HEK293 (cell line): ENCODE results near the gene WLS.
A peak's percentile ranks its signal among the peaks of the same experiment; 100 is the strongest.

Source experiments
- CTCF ChIA-PET: fragments of 350-600 bp; formaldehyde crosslinking; extraction: SDS; loops from one replicate; lab custom pipeline; 2021; ENCODE audit warnings: antibody characterized with exemption; lab: Yijun Ruan, JAX
- POLR2A ChIA-PET: fragments of 300-600 bp; formaldehyde crosslinking; extraction: SDS; loops from one replicate; lab custom pipeline; 2020; ENCODE audit warnings: antibody characterized with exemption, inconsistent platforms; lab: Yijun Ruan, JAX
- H3K27ac ChIP-seq: fragments of 200-500 bp; sonication (Bioruptor generic); 2 replicates; pipeline ENCODE4 v1.5.1; 2014; ENCODE audit warnings: low read depth, low read length, control low read depth, inconsistent platforms; ENCODE audit errors: extremely low read depth
- H3K36me3 ChIP-seq, 2 experiments: fragments of 200-500 bp in 1 of 2; sonication (Bioruptor generic) in 1 of 2; 1 replicate in 1 of 2; 2 replicates in 1 of 2; pipeline ENCODE4 v1.5.1; 2014 to 2017; ENCODE audit warnings: inconsistent platforms in 2 of 2, low read length in 2 of 2; ENCODE audit not compliant: control insufficient read depth in 2 of 2, insufficient read depth in 1 of 2
- H3K4me1 ChIP-seq: fragments of 200-500 bp; sonication (Bioruptor generic); 2 replicates; pipeline ENCODE4 v1.5.1; 2014; ENCODE audit warnings: mild to moderate bottlenecking, low read length, inconsistent platforms; ENCODE audit not compliant: control insufficient read depth, insufficient read depth
- H3K4me3 ChIP-seq: 2 replicates; pipeline ENCODE4 v1.5.1; 2011; ENCODE audit warnings: low read depth, mild to moderate bottlenecking, control low read depth, low read length, moderate library complexity
- H3K9me3 ChIP-seq: fragments of 200-500 bp; sonication (Bioruptor generic); 2 replicates; pipeline ENCODE4 v1.5.1; 2014; ENCODE audit warnings: low read depth, low read length, inconsistent platforms; ENCODE audit not compliant: control insufficient read depth, insufficient read depth
- HOXD13 ChIP-seq: sonication (generic); formaldehyde crosslinking; IDR thresholded peaks from 2 replicates; pipeline ENCODE4 v1.8.0; 2022; ENCODE audit warnings: missing genetic modification reagents, borderline replicate concordance
- KLF7 ChIP-seq: fragments of 450-650 bp; formaldehyde crosslinking; IDR thresholded peaks from 2 replicates; pipeline ENCODE4 v1.5.1; 2016; ENCODE audit warnings: missing biosample characterization, missing genetic modification characterization, borderline replicate concordance
- KLF8 ChIP-seq: fragments of 450-650 bp; formaldehyde crosslinking; IDR thresholded peaks from 2 replicates; pipeline ENCODE4 v1.5.1; 2016; ENCODE audit warnings: missing biosample characterization, missing genetic modification characterization
- PRDM6 ChIP-seq: fragments of 450-650 bp; formaldehyde crosslinking; IDR thresholded peaks from 2 replicates; pipeline ENCODE4 v1.5.1; 2017; ENCODE audit warnings: missing biosample characterization, missing genetic modification characterization
- SALL2 ChIP-seq: fragments of 450-650 bp; formaldehyde crosslinking; IDR thresholded peaks from 2 replicates; pipeline ENCODE4 v1.5.0; 2017; ENCODE audit warnings: missing biosample characterization, mild to moderate bottlenecking, missing genetic modification characterization, borderline replicate concordance
- SP3 ChIP-seq: fragments of 450-650 bp; formaldehyde crosslinking; IDR thresholded peaks from 2 replicates; pipeline ENCODE4 v1.5.1; 2016; ENCODE audit warnings: missing biosample characterization, missing genetic modification characterization
- ZBTB1 ChIP-seq: fragments of 450-650 bp; formaldehyde crosslinking; IDR thresholded peaks from 2 replicates; pipeline ENCODE4 v1.5.1; 2016; ENCODE audit warnings: missing biosample characterization, missing genetic modification characterization
- ZNF175 ChIP-seq: fragments of 450-650 bp; formaldehyde crosslinking; IDR thresholded peaks from 2 replicates; pipeline ENCODE4 v1.5.1; 2016; ENCODE audit warnings: missing biosample characterization, missing genetic modification characterization
- ZNF2 ChIP-seq: fragments of 450-650 bp; formaldehyde crosslinking; IDR thresholded peaks from 2 replicates; pipeline ENCODE4 v1.5.1; 2016; ENCODE audit warnings: missing biosample characterization, missing genetic modification characterization
- ZNF214 ChIP-seq: fragments of 450-650 bp; formaldehyde crosslinking; IDR thresholded peaks from 2 replicates; pipeline ENCODE4 v1.5.1; 2017; ENCODE audit warnings: missing biosample characterization, mild to moderate bottlenecking, missing genetic modification characterization, borderline replicate concordance
- ZNF248 ChIP-seq: fragments of 450-650 bp; formaldehyde crosslinking; IDR thresholded peaks from 2 replicates; pipeline ENCODE4 v1.5.1; 2017; ENCODE audit warnings: missing biosample characterization, missing genetic modification characterization
- ZNF335 ChIP-seq: fragments of 450-650 bp; formaldehyde crosslinking; conservative IDR thresholded peaks from 2 replicates; pipeline ENCODE4 v1.5.1; 2016; ENCODE audit warnings: missing biosample characterization, missing genetic modification characterization
- ZNF366 ChIP-seq: fragments of 450-650 bp; formaldehyde crosslinking; conservative IDR thresholded peaks from 2 replicates; pipeline ENCODE4 v1.5.1; 2016; ENCODE audit warnings: missing biosample characterization, missing genetic modification characterization
- ZNF510 ChIP-seq: fragments of 450-650 bp; formaldehyde crosslinking; IDR thresholded peaks from 2 replicates; pipeline ENCODE4 v1.5.1; 2018; ENCODE audit warnings: mild to moderate bottlenecking, missing genetic modification characterization, missing biosample characterization; ENCODE audit not compliant: insufficient replicate concordance
- ZNF530 ChIP-seq: fragments of 450-650 bp; formaldehyde crosslinking; IDR thresholded peaks from 2 replicates; pipeline ENCODE4 v1.5.1; 2016; ENCODE audit warnings: low read depth, missing biosample characterization, missing genetic modification characterization
- ZNF555 ChIP-seq: fragments of 450-650 bp; formaldehyde crosslinking; conservative IDR thresholded peaks from 2 replicates; pipeline ENCODE4 v1.5.1; 2017; ENCODE audit warnings: missing biosample characterization, mild to moderate bottlenecking, missing genetic modification characterization, inconsistent platforms
- ZNF600 ChIP-seq: fragments of 450-650 bp; formaldehyde crosslinking; IDR thresholded peaks from 2 replicates; pipeline ENCODE4 v1.5.1; 2016; ENCODE audit warnings: missing biosample characterization, missing genetic modification characterization
- ZNF610 ChIP-seq: fragments of 450-650 bp; formaldehyde crosslinking; IDR thresholded peaks from 2 replicates; pipeline ENCODE4 v1.5.1; 2016; ENCODE audit warnings: missing biosample characterization, missing genetic modification characterization, borderline replicate concordance
- ZNF670 ChIP-seq: fragments of 450-650 bp; formaldehyde crosslinking; IDR thresholded peaks from 2 replicates; pipeline ENCODE4 v1.5.1; 2016; ENCODE audit warnings: missing biosample characterization, missing genetic modification characterization, low read depth
- ZNF777 ChIP-seq: fragments of 450-650 bp; formaldehyde crosslinking; IDR thresholded peaks from 2 replicates; pipeline ENCODE4 v1.5.1; 2017; ENCODE audit warnings: missing biosample characterization, missing genetic modification characterization, borderline replicate concordance
- TF ChIP-seq, protein P1 (sequence below): fragments of 450-650 bp; formaldehyde crosslinking; IDR thresholded peaks from 2 replicates; pipeline ENCODE4 v1.5.1; 2016; ENCODE audit warnings: missing biosample characterization, missing genetic modification characterization
- TF ChIP-seq, protein P2 (sequence below): fragments of 450-650 bp; formaldehyde crosslinking; IDR thresholded peaks from 2 replicates; pipeline ENCODE4 v1.5.1; 2016; ENCODE audit warnings: missing biosample characterization, missing genetic modification characterization

WLS gene

GRCh38 chr1:68228851-68229250 is 3.5 kb downstream of the WLS start:
- H3K4me3 ChIP-seq = no peak overlapping the region
- POLR2A ChIA-PET = no interaction called here

DNA sequence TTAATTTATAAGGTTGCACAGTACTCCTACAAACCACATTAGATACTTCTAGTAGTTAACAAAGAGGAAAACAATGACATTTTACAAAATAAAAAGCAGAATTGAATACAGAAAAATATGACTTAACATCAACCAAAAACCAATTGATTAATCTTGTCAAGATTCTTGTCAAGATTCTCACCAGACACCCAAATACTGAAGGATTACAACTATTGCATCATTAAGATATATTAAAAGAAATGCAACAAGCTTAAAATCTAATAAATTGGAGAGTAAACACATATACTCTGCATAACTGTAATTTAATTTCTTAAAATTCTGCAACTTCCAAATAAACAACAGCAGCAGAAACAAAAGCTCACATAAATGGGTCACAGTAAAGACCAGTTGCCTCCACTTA is 4.7 kb downstream of the WLS start:
- no peak overlapping the region for H3K27ac ChIP-seq
- no peak overlapping the region for H3K4me3 ChIP-seq
- TF ChIP-seq ZNF366 (tag by site-specific recombination) (no peak), PRDM6 (tag by site-specific recombination) (peak; percentile 34; the same call in 1 of the 2 replicates)
- TF ChIP-seq, all 188 proteins: peak for 1
- CTCF ChIA-PET = interaction anchor here (0.6 kb wide), 1 partner anchor 79 kb away, joined by 3 read pairs; no protein-coding TSS in a partner anchor
- Histone ChIP-seq H3K9me3 (no peaks in the 10 kb centered on the region), H3K4me1 (peaks cover 3% of the 10 kb centered on the region; the same call in 1 of the 2 replicates), H3K36me3 (peaks cover 0 to 3% of the 10 kb centered on the region in 2 experiments; a peak in 1 of 3 replicates)
- POLR2A ChIA-PET = no interaction called here

More at GRCh38 chr1:68228851-68229250, 3.5 kb downstream of the WLS start:
- Histone ChIP-seq H3K36me3 (peaks cover 0 to 3% of the 10 kb centered on the region in 2 experiments; a peak in 1 of 3 replicates), H3K9me3 (no peaks in the 10 kb centered on the region), H3K4me1 (peaks cover 11% of the 10 kb centered on the region), H3K27ac (no peak overlapping the region; the same call in 1 of the 2 replicates)
- CTCF ChIA-PET = interaction anchor here (0.7 to 1.8 kb wide), 2 partner anchors 92 to 727 kb away, joined by 3 to 11 read pairs; no protein-coding TSS in a partner anchor
- TF ChIP-seq ZNF335 (tag by site-specific recombination) (0 out of 2 replicates have a peak, but pooled peaks have one; percentile 13), ZNF510 (tag by site-specific recombination) (no peak)

DNA sequence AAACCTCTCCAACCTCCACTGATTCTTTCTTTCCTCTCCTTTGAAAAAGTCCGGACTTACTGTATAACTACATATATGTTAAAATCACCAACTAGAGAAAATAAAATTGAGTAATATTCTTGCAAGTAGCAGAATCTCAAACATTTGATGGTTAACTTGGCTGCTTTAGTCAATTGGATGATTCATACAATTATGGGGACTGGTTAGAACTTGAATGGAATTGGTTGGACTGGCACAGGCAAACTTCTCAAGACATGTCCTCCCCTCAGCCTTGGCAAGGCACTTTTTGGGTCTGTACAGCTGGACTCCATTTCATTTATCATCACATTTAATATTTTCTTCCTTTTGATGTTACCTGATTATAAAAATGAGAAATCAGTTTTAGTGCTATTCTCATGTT is 6.5 kb downstream of the WLS start:
- ChIA-PET POLR2A (no interaction called here), CTCF (interaction anchor here (0.7 to 0.8 kb wide), 2 partner anchors 186 to 372 kb away, joined by 3 read pairs; no protein-coding TSS in a partner anchor)
- peaks cover 0 to 3% of the 10 kb centered on the region in 2 experiments; a peak in 1 of 3 replicates for H3K36me3 ChIP-seq
- H3K4me3 ChIP-seq = no peak overlapping the region
- no peak overlapping the region for H3K27ac ChIP-seq
- TF ChIP-seq SALL2 (tag by site-specific recombination) (no peak), ZNF530 (tag by site-specific recombination) (no peak), ZNF214 (no peak), ZNF600 (tag by site-specific recombination) (no peak), ZNF670 (tag by site-specific recombination) (no peak), ZBTB1 (tag by site-specific recombination) (no peak), KLF7 (tag by site-specific recombination) (no peak), KLF8 (tag by site-specific recombination) (no peak), ZNF777 (tag by site-specific recombination) (no peak), SP3 (tag by site-specific recombination) (no peak), HOXD13 (CRISPR knock-in tag) (no peak), ZNF248 (tag by site-specific recombination) (no peak), ZNF610 (tag by site-specific recombination) (no peak), ZNF555 (tag by site-specific recombination) (no peak), ZNF2 (no peak), ZNF175 (tag by site-specific recombination) (no peak)
- TF ChIP-seq, protein P1, sequence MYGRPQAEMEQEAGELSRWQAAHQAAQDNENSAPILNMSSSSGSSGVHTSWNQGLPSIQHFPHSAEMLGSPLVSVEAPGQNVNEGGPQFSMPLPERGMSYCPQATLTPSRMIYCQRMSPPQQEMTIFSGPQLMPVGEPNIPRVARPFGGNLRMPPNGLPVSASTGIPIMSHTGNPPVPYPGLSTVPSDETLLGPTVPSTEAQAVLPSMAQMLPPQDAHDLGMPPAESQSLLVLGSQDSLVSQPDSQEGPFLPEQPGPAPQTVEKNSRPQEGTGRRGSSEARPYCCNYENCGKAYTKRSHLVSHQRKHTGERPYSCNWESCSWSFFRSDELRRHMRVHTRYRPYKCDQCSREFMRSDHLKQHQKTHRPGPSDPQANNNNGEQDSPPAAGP (tag by site-specific recombination) = no peak
- TF ChIP-seq, protein P2, sequence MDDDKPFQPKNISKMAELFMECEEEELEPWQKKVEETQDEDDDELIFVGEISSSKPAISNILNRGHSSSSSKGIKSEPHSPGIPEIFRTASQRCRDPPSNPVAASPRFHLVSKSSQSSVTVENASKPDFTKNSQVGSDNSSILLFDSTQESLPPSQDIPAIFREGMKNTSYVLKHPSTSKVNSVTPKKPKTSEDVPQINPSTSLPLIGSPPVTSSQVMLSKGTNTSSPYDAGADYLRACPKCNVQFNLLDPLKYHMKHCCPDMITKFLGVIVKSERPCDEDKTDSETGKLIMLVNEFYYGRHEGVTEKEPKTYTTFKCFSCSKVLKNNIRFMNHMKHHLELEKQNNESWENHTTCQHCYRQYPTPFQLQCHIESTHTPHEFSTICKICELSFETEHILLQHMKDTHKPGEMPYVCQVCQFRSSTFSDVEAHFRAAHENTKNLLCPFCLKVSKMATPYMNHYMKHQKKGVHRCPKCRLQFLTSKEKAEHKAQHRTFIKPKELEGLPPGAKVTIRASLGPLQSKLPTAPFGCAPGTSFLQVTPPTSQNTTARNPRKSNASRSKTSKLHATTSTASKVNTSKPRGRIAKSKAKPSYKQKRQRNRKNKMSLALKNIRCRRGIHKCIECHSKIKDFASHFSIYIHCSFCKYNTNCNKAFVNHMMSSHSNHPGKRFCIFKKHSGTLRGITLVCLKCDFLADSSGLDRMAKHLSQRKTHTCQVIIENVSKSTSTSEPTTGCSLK (tag by site-specific recombination) = no peak
- peaks cover 11% of the 10 kb centered on the region for H3K4me1 ChIP-seq
- no peaks in the 10 kb centered on the region for H3K9me3 ChIP-seq
